SK-N-SH treated with all-trans-retinoic acid at 6 μM for 48 hours (cell line): ENCODE measurements around the gene DCTD.

Source experiments
- ARNTL ChIP-seq: fragments of 450-650 bp; formaldehyde crosslinking; IDR thresholded peaks from 2 replicates; pipeline ENCODE4 v1.5.0; 2020; ENCODE audit warnings: low read depth, mild to moderate bottlenecking, moderate library complexity, borderline replicate concordance
- BACH2 ChIP-seq: fragments of 250-450 bp; sonication (Bioruptor Pico); IDR thresholded peaks from 2 replicates; pipeline ENCODE4 v1.9.0; 2021; ENCODE audit warnings: mild to moderate bottlenecking, borderline replicate concordance
- CREB5 ChIP-seq: fragments of 250-450 bp; sonication (Bioruptor Pico); IDR thresholded peaks from 2 replicates; pipeline ENCODE4 v1.5.1; 2020; ENCODE audit warnings: low read depth, mild to moderate bottlenecking, moderate library complexity
- ISL1 ChIP-seq: fragments of 250-450 bp; sonication (Bioruptor Pico); IDR thresholded peaks from 2 replicates; pipeline ENCODE4 v2.1.2; 2022; ENCODE audit warnings: mild to moderate bottlenecking, moderate library complexity
- PPARA ChIP-seq: fragments of 250-450 bp; sonication (Bioruptor Pico); IDR thresholded peaks from 2 replicates; pipeline ENCODE4 v1.5.0; 2020; ENCODE audit warnings: mild to moderate bottlenecking, borderline replicate concordance
- SNAI2 ChIP-seq: fragments of 250-450 bp; sonication (Bioruptor Pico); IDR thresholded peaks from 2 replicates; pipeline ENCODE4 v1.5.0; 2020; ENCODE audit warnings: mild to moderate bottlenecking, moderate library complexity
- TCF4 ChIP-seq: fragments of 250-450 bp; sonication (Bioruptor Pico); IDR thresholded peaks from 2 replicates; pipeline ENCODE4 v1.8.0; 2021; ENCODE audit warnings: mild to moderate bottlenecking, moderate library complexity, borderline replicate concordance
- ZC3H10 ChIP-seq: fragments of 250-450 bp; sonication (Bioruptor Pico); IDR thresholded peaks from 2 replicates; pipeline ENCODE4 v1.5.1; 2021; ENCODE audit warnings: mild to moderate bottlenecking, moderate library complexity
- ZFP3 ChIP-seq: fragments of 250-450 bp; sonication (Bioruptor Pico); IDR thresholded peaks from 2 replicates; pipeline ENCODE4 v1.5.0; 2020; ENCODE audit warnings: mild to moderate bottlenecking, moderate library complexity
- ZFP30 ChIP-seq: fragments of 450-650 bp; formaldehyde crosslinking; IDR thresholded peaks from 2 replicates; pipeline ENCODE4 v1.5.0; 2022; ENCODE audit warnings: mild to moderate bottlenecking, moderate library complexity
- ZNF8 ChIP-seq: fragments of 450-650 bp; formaldehyde crosslinking; IDR thresholded peaks from 2 replicates; pipeline ENCODE4 v1.5.0; 2020; ENCODE audit warnings: mild to moderate bottlenecking, moderate library complexity
- TF ChIP-seq, protein P1 (sequence below): fragments of 250-450 bp; sonication (Bioruptor Pico); IDR thresholded peaks from 2 replicates; pipeline ENCODE4 v1.8.0; 2020; ENCODE audit warnings: mild to moderate bottlenecking, moderate library complexity, borderline replicate concordance
- TF ChIP-seq, protein P2 (sequence below): fragments of 250-450 bp; sonication (Bioruptor Pico); IDR thresholded peaks from 2 replicates; pipeline ENCODE4 v1.5.0; 2020; ENCODE audit warnings: mild to moderate bottlenecking, moderate library complexity

DNA sequence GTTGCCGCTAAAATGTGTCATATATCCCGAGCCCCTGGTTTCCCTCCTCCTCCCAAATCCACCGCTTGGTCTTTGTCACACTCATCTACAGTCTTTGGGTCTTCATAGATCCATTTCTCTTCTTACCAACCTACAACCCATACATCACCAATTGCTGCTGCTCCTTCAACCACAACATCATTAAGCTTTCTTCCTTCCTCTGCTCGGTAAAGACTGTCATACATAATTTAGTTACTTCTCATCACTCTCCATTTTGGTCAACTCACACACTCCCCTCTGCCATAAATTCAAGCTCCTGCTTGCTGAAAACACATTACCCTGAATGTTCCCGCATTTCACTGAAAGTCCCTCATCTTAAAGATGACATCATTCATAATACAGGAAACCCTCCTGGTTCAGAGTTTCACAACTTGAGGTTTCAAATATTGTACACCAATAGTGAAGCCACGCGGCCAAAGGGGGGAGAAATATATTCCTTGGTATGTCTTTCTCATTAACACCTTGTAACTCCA, 1.7 kb upstream of the DCTD start:
- TF ChIP-seq, protein P1, sequence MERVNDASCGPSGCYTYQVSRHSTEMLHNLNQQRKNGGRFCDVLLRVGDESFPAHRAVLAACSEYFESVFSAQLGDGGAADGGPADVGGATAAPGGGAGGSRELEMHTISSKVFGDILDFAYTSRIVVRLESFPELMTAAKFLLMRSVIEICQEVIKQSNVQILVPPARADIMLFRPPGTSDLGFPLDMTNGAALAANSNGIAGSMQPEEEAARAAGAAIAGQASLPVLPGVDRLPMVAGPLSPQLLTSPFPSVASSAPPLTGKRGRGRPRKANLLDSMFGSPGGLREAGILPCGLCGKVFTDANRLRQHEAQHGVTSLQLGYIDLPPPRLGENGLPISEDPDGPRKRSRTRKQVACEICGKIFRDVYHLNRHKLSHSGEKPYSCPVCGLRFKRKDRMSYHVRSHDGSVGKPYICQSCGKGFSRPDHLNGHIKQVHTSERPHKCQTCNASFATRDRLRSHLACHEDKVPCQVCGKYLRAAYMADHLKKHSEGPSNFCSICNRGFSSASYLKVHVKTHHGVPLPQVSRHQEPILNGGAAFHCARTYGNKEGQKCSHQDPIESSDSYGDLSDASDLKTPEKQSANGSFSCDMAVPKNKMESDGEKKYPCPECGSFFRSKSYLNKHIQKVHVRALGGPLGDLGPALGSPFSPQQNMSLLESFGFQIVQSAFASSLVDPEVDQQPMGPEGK (CRISPR knock-in tag), result no peak
- TF ChIP-seq ZC3H10 (CRISPR knock-in tag), result no peak
- TF ChIP-seq BACH2 (CRISPR knock-in tag), result no peak
- TF ChIP-seq ZNF8 (CRISPR knock-in tag), result no peak
- no peak for TF ChIP-seq ZFP30 (CRISPR knock-in tag)
- TF ChIP-seq TCF4 (CRISPR knock-in tag), result no peak
- TF ChIP-seq, protein P2, sequence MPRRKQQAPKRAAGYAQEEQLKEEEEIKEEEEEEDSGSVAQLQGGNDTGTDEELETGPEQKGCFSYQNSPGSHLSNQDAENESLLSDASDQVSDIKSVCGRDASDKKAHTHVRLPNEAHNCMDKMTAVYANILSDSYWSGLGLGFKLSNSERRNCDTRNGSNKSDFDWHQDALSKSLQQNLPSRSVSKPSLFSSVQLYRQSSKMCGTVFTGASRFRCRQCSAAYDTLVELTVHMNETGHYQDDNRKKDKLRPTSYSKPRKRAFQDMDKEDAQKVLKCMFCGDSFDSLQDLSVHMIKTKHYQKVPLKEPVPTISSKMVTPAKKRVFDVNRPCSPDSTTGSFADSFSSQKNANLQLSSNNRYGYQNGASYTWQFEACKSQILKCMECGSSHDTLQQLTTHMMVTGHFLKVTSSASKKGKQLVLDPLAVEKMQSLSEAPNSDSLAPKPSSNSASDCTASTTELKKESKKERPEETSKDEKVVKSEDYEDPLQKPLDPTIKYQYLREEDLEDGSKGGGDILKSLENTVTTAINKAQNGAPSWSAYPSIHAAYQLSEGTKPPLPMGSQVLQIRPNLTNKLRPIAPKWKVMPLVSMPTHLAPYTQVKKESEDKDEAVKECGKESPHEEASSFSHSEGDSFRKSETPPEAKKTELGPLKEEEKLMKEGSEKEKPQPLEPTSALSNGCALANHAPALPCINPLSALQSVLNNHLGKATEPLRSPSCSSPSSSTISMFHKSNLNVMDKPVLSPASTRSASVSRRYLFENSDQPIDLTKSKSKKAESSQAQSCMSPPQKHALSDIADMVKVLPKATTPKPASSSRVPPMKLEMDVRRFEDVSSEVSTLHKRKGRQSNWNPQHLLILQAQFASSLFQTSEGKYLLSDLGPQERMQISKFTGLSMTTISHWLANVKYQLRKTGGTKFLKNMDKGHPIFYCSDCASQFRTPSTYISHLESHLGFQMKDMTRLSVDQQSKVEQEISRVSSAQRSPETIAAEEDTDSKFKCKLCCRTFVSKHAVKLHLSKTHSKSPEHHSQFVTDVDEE (CRISPR knock-in tag), result no peak
- TF ChIP-seq ARNTL (CRISPR knock-in tag), result no peak
- TF ChIP-seq ISL1, result no peak
- TF ChIP-seq CREB5 (CRISPR knock-in tag), result no peak
- no peak for TF ChIP-seq ZFP3
- TF ChIP-seq PPARA (CRISPR knock-in tag), result no peak
- TF ChIP-seq SNAI2 (CRISPR knock-in tag), result no peak
